ENCODE measurements around the gene EFCAB12.

The EFCAB12 gene

GRCh38 chr3:129352650-129353588 lies 75.5 kb downstream of the EFCAB12 start:
- Histone ChIP-seq H3K36me3 (no peaks in the 10 kb centered on the region), H3K9me3 (no peaks in the 10 kb centered on the region), H3K27me3 (no peaks in the 10 kb centered on the region), H3K4me1 (ENCODE audit: control insufficient read depth in 1 of 2, insufficient read depth in 1 of 2, low read depth in 1 of 2, low read length in 1 of 2) (peaks cover 0 to 2% of the 10 kb centered on the region in 2 experiments), H3K27ac (no peak overlapping the region), H3K4me3 (ENCODE audit: low read depth in 1 of 2, low read length in 1 of 2) (no peak overlapping the region)
- no peak for TF ChIP-seq CTCF (IDR thresholded peaks at IDR 0.05)

DNA sequence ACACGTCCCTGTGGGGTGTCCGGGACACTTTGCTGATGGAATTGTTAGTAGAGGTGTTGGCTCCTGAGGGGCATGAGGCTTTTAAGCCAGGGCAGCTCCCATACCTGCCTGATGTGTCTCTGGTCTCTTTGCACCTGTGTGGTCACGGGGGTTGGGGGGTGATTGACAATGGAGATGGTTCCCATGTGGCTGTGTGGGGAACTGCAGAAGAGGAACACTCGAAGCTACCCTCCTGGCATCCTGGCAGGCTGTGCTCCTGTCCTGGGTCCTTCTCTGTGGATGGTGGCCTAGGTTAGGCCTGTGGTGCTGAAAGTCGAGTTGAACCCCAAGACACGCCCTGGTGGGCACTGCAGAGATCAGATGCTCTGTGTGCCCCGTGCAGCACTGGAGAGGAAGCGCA lies 76.4 kb downstream of the EFCAB12 start:
- H3K4me1 ChIP-seq (ENCODE audit: control insufficient read depth in 1 of 2, insufficient read depth in 1 of 2, low read depth in 1 of 2, low read length in 1 of 2), result peaks cover 0 to 2% of the 10 kb centered on the region in 2 experiments
- no peaks in the 10 kb centered on the region for H3K9me3 ChIP-seq
- H3K27me3 ChIP-seq, result peaks cover under 1% of the 10 kb centered on the region
- no peak overlapping the region for H3K4me3 ChIP-seq (ENCODE audit: low read depth in 1 of 2, low read length in 1 of 2)
- TF ChIP-seq CTCF (IDR thresholded peaks at IDR 0.05), result no peak
- H3K36me3 ChIP-seq, result no peaks in the 10 kb centered on the region
- no peak overlapping the region for H3K27ac ChIP-seq

Measured in neutrophil (primary cell).